ENCODE results near the gene CDHR4.

The CDHR4 gene

GRCh38 chr3:49840388-49840787 is 40.7 kb upstream of the CDHR4 start:
- H3K27ac ChIP-seq (ENCODE audit: low read length), result no peak overlapping the region
- no peak for DNase-seq
- no peaks in the 10 kb centered on the region for H3K4me1 ChIP-seq (ENCODE audit: insufficient read depth, low read length)
- no peak for ATAC-seq (ENCODE audit: insufficient read depth, low read depth)
- H3K27me3 ChIP-seq (ENCODE audit: insufficient read depth, low read length, poor library complexity), result no peaks in the 10 kb centered on the region
- no peak overlapping the region for H3K4me2 ChIP-seq (ENCODE audit: insufficient read depth, low read length)
- no peak overlapping the region for H3K9ac ChIP-seq (ENCODE audit: low read depth, low read length)
- H3K9me3 ChIP-seq (ENCODE audit: insufficient read depth, low read length, severe bottlenecking), result no peaks in the 10 kb centered on the region
- no peak for TF ChIP-seq CTCF (IDR thresholded peaks at IDR 0.05; ENCODE audit: borderline replicate concordance, extremely low read depth, low read length, poor library complexity, severe bottlenecking)
- TF ChIP-seq EZH2 (IDR thresholded peaks at IDR 0.05; ENCODE audit: borderline replicate concordance, low read depth, low read length, severe bottlenecking), result no peak
- no peaks in the 10 kb centered on the region for H3K79me2 ChIP-seq (ENCODE audit: insufficient read depth, low read length)
- no peaks in the 10 kb centered on the region for H4K20me1 ChIP-seq (ENCODE audit: insufficient read depth, low read length)
- H3K4me3 ChIP-seq (ENCODE audit: low read depth in 1 of 2, low read length in 2 of 2), result no peak overlapping the region
- peaks cover 83% of the 10 kb centered on the region for H3K36me3 ChIP-seq (ENCODE audit: insufficient read depth, low read length)
- no peak overlapping the region for H2AFZ ChIP-seq (ENCODE audit: low read depth, low read length)

- no peak overlapping the region for H3K9ac ChIP-seq (ENCODE audit: low read depth, low read length)
- H3K4me3 ChIP-seq (ENCODE audit: low read depth in 1 of 2, low read length in 2 of 2), result no peak overlapping the region
- peak; percentile 92 for ATAC-seq (ENCODE audit: insufficient read depth, low read depth)
- no peak overlapping the region for H3K4me2 ChIP-seq (ENCODE audit: insufficient read depth, low read length)
- H3K27ac ChIP-seq (ENCODE audit: low read length), result no peak overlapping the region
- no peaks in the 10 kb centered on the region for H3K79me2 ChIP-seq (ENCODE audit: insufficient read depth, low read length)
- peaks cover 81% of the 10 kb centered on the region for H3K36me3 ChIP-seq (ENCODE audit: insufficient read depth, low read length)
- no peaks in the 10 kb centered on the region for H4K20me1 ChIP-seq (ENCODE audit: insufficient read depth, low read length)
- H3K4me1 ChIP-seq (ENCODE audit: insufficient read depth, low read length), result no peaks in the 10 kb centered on the region
- DNase-seq, result peak; percentile 80
- H3K27me3 ChIP-seq (ENCODE audit: insufficient read depth, low read length, poor library complexity), result no peaks in the 10 kb centered on the region
- H3K9me3 ChIP-seq (ENCODE audit: insufficient read depth, low read length, severe bottlenecking), result no peaks in the 10 kb centered on the region
- no peak overlapping the region for H2AFZ ChIP-seq (ENCODE audit: low read depth, low read length)
- peak; percentile 95 for TF ChIP-seq CTCF (IDR thresholded peaks at IDR 0.05; ENCODE audit: borderline replicate concordance, extremely low read depth, low read length, poor library complexity, severe bottlenecking)
- no peak for TF ChIP-seq EZH2 (IDR thresholded peaks at IDR 0.05; ENCODE audit: borderline replicate concordance, low read depth, low read length, severe bottlenecking)
Observed at GRCh38 chr3:49839193-49839809, 39.6 kb upstream of the CDHR4 start.

- no peaks in the 10 kb centered on the region for H3K79me2 ChIP-seq (ENCODE audit: insufficient read depth, low read length)
- no peaks in the 10 kb centered on the region for H4K20me1 ChIP-seq (ENCODE audit: insufficient read depth, low read length)
- H3K9ac ChIP-seq (ENCODE audit: low read depth, low read length), result no peak overlapping the region
- TF ChIP-seq EZH2 (IDR thresholded peaks at IDR 0.05; ENCODE audit: borderline replicate concordance, low read depth, low read length, severe bottlenecking) (no peak), CTCF (IDR thresholded peaks at IDR 0.05; ENCODE audit: borderline replicate concordance, extremely low read depth, low read length, poor library complexity, severe bottlenecking) (no peak)
- H3K27ac ChIP-seq (ENCODE audit: low read length), result no peak overlapping the region
- DNase-seq (no peak), ATAC-seq (ENCODE audit: insufficient read depth, low read depth) (no peak)
- H2AFZ ChIP-seq (ENCODE audit: low read depth, low read length), result no peak overlapping the region
- no peaks in the 10 kb centered on the region for H3K9me3 ChIP-seq (ENCODE audit: insufficient read depth, low read length, severe bottlenecking)
- peaks cover 70% of the 10 kb centered on the region for H3K36me3 ChIP-seq (ENCODE audit: insufficient read depth, low read length)
- H3K27me3 ChIP-seq (ENCODE audit: insufficient read depth, low read length, poor library complexity), result no peaks in the 10 kb centered on the region
- H3K4me3 ChIP-seq (ENCODE audit: low read depth in 1 of 2, low read length in 2 of 2), result no peak overlapping the region
- H3K4me2 ChIP-seq (ENCODE audit: insufficient read depth, low read length), result no peak overlapping the region
- H3K4me1 ChIP-seq (ENCODE audit: insufficient read depth, low read length), result no peaks in the 10 kb centered on the region
Observed at GRCh38 chr3:49831341-49831740, 31.7 kb upstream of the CDHR4 start.

Measured in DND-41 (cell line).